OCI-LY1 (cell line): ENCODE results near the gene RGPD8.
"Not testable (repeated sequence)": the region's sequence is repeated elsewhere in the genome, so short reads cannot be mapped to it uniquely, and the experiment has no call there.

Experiments
- EZH2 ChIP-seq: fragments of 200-600 bp; sonication (generic), shearing (Covaris generic); IDR thresholded peaks from 2 replicates; pipeline ENCODE4 v1.8.0; 2017; ENCODE audit warnings: borderline replicate concordance, mixed run types, mild to moderate bottlenecking, antibody characterized with exemption, low read length, moderate library complexity, mixed read lengths
- TF ChIP-seq, protein P1 (sequence below): fragments of 200-600 bp; sonication (generic), shearing (Covaris generic); IDR thresholded peaks from 2 replicates; pipeline ENCODE4 v1.5.1; 2017; ENCODE audit warnings: mild to moderate bottlenecking, antibody characterized with exemption, low read length, moderate library complexity, mixed read lengths

DNA sequence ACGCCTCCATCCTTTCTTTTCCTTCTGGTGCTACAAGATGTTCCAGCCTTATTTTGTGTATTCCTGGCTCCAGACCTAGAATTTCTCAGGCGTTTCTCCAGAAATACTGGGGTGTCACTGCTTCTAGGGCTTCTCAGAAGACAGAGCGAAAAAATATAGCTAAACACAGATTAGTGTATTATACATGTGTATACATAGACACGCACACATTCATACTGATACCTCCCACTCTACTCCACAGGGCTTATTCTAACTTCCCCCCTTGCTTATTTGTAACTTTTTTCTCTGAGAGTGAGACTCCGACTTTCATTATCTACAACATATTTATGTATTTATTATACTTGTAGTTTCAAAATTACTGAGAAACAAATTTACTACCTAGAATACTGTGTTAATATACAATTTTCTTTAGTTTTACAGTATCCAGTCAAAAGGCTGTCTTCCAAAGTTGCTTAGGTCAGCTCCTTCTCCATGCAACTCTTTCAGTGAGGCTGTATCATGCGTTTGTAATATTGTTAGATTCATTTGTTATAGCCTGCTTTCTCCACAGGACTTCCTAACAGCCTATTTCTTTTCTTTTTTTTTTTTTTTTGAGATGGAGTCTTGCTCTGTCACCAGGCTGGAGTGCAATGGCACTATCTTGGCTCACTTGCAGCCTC, 5.3 kb upstream of the RGPD8 start:
- TF ChIP-seq, protein P1, sequence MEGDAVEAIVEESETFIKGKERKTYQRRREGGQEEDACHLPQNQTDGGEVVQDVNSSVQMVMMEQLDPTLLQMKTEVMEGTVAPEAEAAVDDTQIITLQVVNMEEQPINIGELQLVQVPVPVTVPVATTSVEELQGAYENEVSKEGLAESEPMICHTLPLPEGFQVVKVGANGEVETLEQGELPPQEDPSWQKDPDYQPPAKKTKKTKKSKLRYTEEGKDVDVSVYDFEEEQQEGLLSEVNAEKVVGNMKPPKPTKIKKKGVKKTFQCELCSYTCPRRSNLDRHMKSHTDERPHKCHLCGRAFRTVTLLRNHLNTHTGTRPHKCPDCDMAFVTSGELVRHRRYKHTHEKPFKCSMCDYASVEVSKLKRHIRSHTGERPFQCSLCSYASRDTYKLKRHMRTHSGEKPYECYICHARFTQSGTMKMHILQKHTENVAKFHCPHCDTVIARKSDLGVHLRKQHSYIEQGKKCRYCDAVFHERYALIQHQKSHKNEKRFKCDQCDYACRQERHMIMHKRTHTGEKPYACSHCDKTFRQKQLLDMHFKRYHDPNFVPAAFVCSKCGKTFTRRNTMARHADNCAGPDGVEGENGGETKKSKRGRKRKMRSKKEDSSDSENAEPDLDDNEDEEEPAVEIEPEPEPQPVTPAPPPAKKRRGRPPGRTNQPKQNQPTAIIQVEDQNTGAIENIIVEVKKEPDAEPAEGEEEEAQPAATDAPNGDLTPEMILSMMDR, result not testable (repeated sequence)
- TF ChIP-seq EZH2, result not testable (repeated sequence)
